ENCODE results near the gene MARS2.
"Not testable (repeated sequence)": the region's sequence is repeated elsewhere in the genome, so short reads cannot be mapped to it uniquely, and the experiment has no call there.

DNA sequence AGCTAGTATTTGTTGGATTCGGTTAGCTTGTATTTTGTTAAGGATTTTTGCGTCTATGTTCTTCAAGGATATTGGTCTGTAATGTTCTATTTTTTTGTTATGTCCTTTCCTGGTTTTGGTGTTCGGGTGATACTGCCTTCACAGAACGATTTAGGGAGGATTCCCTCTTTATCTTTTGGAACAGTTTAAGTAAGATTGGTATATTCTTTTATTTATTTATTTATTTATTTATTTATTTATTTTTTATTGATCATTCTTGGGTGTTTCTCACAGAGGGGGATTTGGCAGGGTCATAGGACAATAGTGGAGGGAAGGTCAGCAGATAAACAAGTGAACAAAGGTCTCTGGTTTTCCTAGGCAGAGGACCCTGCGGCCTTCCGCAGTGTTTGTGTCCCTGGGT, 10.0 kb upstream of the MARS2 start:
- TF ChIP-seq, protein P1, sequence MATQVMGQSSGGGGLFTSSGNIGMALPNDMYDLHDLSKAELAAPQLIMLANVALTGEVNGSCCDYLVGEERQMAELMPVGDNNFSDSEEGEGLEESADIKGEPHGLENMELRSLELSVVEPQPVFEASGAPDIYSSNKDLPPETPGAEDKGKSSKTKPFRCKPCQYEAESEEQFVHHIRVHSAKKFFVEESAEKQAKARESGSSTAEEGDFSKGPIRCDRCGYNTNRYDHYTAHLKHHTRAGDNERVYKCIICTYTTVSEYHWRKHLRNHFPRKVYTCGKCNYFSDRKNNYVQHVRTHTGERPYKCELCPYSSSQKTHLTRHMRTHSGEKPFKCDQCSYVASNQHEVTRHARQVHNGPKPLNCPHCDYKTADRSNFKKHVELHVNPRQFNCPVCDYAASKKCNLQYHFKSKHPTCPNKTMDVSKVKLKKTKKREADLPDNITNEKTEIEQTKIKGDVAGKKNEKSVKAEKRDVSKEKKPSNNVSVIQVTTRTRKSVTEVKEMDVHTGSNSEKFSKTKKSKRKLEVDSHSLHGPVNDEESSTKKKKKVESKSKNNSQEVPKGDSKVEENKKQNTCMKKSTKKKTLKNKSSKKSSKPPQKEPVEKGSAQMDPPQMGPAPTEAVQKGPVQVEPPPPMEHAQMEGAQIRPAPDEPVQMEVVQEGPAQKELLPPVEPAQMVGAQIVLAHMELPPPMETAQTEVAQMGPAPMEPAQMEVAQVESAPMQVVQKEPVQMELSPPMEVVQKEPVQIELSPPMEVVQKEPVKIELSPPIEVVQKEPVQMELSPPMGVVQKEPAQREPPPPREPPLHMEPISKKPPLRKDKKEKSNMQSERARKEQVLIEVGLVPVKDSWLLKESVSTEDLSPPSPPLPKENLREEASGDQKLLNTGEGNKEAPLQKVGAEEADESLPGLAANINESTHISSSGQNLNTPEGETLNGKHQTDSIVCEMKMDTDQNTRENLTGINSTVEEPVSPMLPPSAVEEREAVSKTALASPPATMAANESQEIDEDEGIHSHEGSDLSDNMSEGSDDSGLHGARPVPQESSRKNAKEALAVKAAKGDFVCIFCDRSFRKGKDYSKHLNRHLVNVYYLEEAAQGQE (IDR thresholded peaks at IDR 0.05; ENCODE audit: low read depth, low read length), result not testable (repeated sequence)
- not testable (repeated sequence) for TF ChIP-seq RCOR1 (IDR thresholded peaks at IDR 0.05; ENCODE audit: low read length); POLR2AphosphoS5 (IDR thresholded peaks at IDR 0.05; ENCODE audit: low read depth, low read length); TEAD4 (IDR thresholded peaks at IDR 0.05; ENCODE audit: borderline replicate concordance, insufficient read depth)
- TF ChIP-seq, protein P2, sequence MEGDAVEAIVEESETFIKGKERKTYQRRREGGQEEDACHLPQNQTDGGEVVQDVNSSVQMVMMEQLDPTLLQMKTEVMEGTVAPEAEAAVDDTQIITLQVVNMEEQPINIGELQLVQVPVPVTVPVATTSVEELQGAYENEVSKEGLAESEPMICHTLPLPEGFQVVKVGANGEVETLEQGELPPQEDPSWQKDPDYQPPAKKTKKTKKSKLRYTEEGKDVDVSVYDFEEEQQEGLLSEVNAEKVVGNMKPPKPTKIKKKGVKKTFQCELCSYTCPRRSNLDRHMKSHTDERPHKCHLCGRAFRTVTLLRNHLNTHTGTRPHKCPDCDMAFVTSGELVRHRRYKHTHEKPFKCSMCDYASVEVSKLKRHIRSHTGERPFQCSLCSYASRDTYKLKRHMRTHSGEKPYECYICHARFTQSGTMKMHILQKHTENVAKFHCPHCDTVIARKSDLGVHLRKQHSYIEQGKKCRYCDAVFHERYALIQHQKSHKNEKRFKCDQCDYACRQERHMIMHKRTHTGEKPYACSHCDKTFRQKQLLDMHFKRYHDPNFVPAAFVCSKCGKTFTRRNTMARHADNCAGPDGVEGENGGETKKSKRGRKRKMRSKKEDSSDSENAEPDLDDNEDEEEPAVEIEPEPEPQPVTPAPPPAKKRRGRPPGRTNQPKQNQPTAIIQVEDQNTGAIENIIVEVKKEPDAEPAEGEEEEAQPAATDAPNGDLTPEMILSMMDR (IDR thresholded peaks at IDR 0.05), result not testable (repeated sequence)

All from SK-N-SH (cell line).